Large intestine (tissue), 3 donors: ENCODE results near the gene KLHL29. TPM values are rescaled to one million over a fixed set of nuclear protein-coding genes. Genes with fewer than 3 reads are reported as not detected.

Experiments used
- DNase-seq, 2 donors: peaks; one replicate each; pipeline versions ENCODE4 v3.0.0 to v3.0.0-alpha.2; 2013
- H3K27ac ChIP-seq: one replicate; pipeline ENCODE4 v1.5.1; 2013; ENCODE audit warnings: low read length
- H3K27me3 ChIP-seq: 2 replicates; pipeline ENCODE4 v1.6.1; 2013; ENCODE audit warnings: low read length; ENCODE audit not compliant: control insufficient read depth, insufficient read depth
- H3K36me3 ChIP-seq: 2 replicates; pipeline ENCODE4 v1.6.1; 2013; ENCODE audit warnings: low read length; ENCODE audit not compliant: control insufficient read depth, insufficient read depth
- H3K4me1 ChIP-seq: one replicate; pipeline ENCODE4 v1.6.1; 2013; ENCODE audit warnings: low read length; ENCODE audit not compliant: control insufficient read depth, insufficient read depth
- H3K4me3 ChIP-seq: one replicate; pipeline ENCODE4 v1.5.1; 2013; ENCODE audit warnings: low read length
- H3K9me3 ChIP-seq: one replicate; pipeline ENCODE4 v1.6.1; 2013; ENCODE audit warnings: mild to moderate bottlenecking, low read depth, low read length, moderate library complexity; ENCODE audit not compliant: control insufficient read depth
- WGBS: methylation state at CpG from one replicate; pipeline ENCODE4 v1.1.5; 2013; ENCODE audit warnings: low lambda C conversion rate; ENCODE audit not compliant: insufficient coverage; 5-methylcytosine and 5-hydroxymethylcytosine counted together
- polyA plus RNA-seq: library from polyadenylated mRNA; unstranded; fragments of 120-200 nt; gene quantifications from one replicate; pipeline ENCODE4 v1.2.1, GENCODE V29; 2013

The KLHL29 gene
- polyA plus RNA-seq, 1 donor, result 5.9 TPM

GRCh38 chr2:23633966-23634365 lies 249.0 kb downstream of the KLHL29 start:
- WGBS, result no CpG with 5 or more reads among the region's 8 CpGs
- no peaks in the 10 kb centered on the region for H3K36me3 ChIP-seq

GRCh38 chr2:23635442-23636340 lies 250.7 kb downstream of the KLHL29 start:
- Histone ChIP-seq H3K4me1 (no peaks in the 10 kb centered on the region), H3K27ac (no peak overlapping the region), H3K9me3 (no peaks in the 10 kb centered on the region), H3K36me3 (no peaks in the 10 kb centered on the region), H3K27me3 (no peaks in the 10 kb centered on the region), H3K4me3 (no peak overlapping the region)
- DNase-seq, result no peak
- WGBS, result no CpG with 5 or more reads among the region's 23 CpGs

More at GRCh38 chr2:23633966-23634365, 249.0 kb downstream of the KLHL29 start:
- Histone ChIP-seq H3K27ac (no peak overlapping the region), H3K9me3 (no peaks in the 10 kb centered on the region), H3K4me3 (no peak overlapping the region), H3K4me1 (no peaks in the 10 kb centered on the region), H3K27me3 (no peaks in the 10 kb centered on the region)
- DNase-seq, result no peak

- no peaks in the 10 kb centered on the region for H3K27me3 ChIP-seq
- DNase-seq, result no peak
Observed at GRCh38 chr2:23636426-23636825, 251.4 kb downstream of the KLHL29 start.

GRCh38 chr2:23637011-23637778 lies 252.2 kb downstream of the KLHL29 start:
- Histone ChIP-seq H3K27me3 (no peaks in the 10 kb centered on the region), H3K4me1 (no peaks in the 10 kb centered on the region), H3K4me3 (no peak overlapping the region), H3K27ac (peak overlapping the region; percentile 20), H3K9me3 (no peaks in the 10 kb centered on the region), H3K36me3 (no peaks in the 10 kb centered on the region)
- no CpG with 5 or more reads among the region's 14 CpGs for WGBS
- peak in 1 of 2 donors; percentile 34 for DNase-seq

More at GRCh38 chr2:23636426-23636825, 251.4 kb downstream of the KLHL29 start:
- 83% methylated on average over 1 of the region's 11 CpGs for WGBS
- no peak overlapping the region for H3K4me3 ChIP-seq
- no peaks in the 10 kb centered on the region for H3K36me3 ChIP-seq
- no peak overlapping the region for H3K27ac ChIP-seq
- no peaks in the 10 kb centered on the region for H3K9me3 ChIP-seq
- no peaks in the 10 kb centered on the region for H3K4me1 ChIP-seq

- WGBS, result 100% methylated on average over 1 of the region's 6 CpGs
- no peak overlapping the region for H3K27ac ChIP-seq
Observed at GRCh38 chr2:23639406-23639982, 254.5 kb downstream of the KLHL29 start.

GRCh38 chr2:23640711-23641110 lies 255.7 kb downstream of the KLHL29 start:
- Histone ChIP-seq H3K27me3 (no peaks in the 10 kb centered on the region), H3K9me3 (peaks cover 8% of the 10 kb centered on the region), H3K27ac (no peak overlapping the region), H3K36me3 (peaks cover 4% of the 10 kb centered on the region), H3K4me3 (no peak overlapping the region), H3K4me1 (no peaks in the 10 kb centered on the region)
- no CpG with 5 or more reads among the region's 9 CpGs for WGBS
- no peak for DNase-seq

More at GRCh38 chr2:23639406-23639982, 254.5 kb downstream of the KLHL29 start:
- peaks cover 8% of the 10 kb centered on the region for H3K9me3 ChIP-seq
- peaks cover 4% of the 10 kb centered on the region for H3K36me3 ChIP-seq
- H3K4me1 ChIP-seq, result no peaks in the 10 kb centered on the region
- no peaks in the 10 kb centered on the region for H3K27me3 ChIP-seq
- no peak overlapping the region for H3K4me3 ChIP-seq
- DNase-seq, result no peak

GRCh38 chr2:23642516-23642915 lies 257.5 kb downstream of the KLHL29 start:
- no peak for DNase-seq
- H3K9me3 ChIP-seq, result peaks cover 8% of the 10 kb centered on the region
- peaks cover 4% of the 10 kb centered on the region for H3K36me3 ChIP-seq
- H3K27me3 ChIP-seq, result no peaks in the 10 kb centered on the region
- no peak overlapping the region for H3K27ac ChIP-seq
- H3K4me1 ChIP-seq, result no peaks in the 10 kb centered on the region
- WGBS, result no CpG with 5 or more reads among the region's 24 CpGs
- H3K4me3 ChIP-seq, result no peak overlapping the region

- H3K36me3 ChIP-seq, result peaks cover 4% of the 10 kb centered on the region
- WGBS, result no CpG with 5 or more reads among the region's 10 CpGs
- DNase-seq, result no peak
- H3K4me1 ChIP-seq, result no peaks in the 10 kb centered on the region
- peaks cover 8% of the 10 kb centered on the region for H3K9me3 ChIP-seq
- no peak overlapping the region for H3K4me3 ChIP-seq
- H3K27ac ChIP-seq, result no peak overlapping the region
- H3K27me3 ChIP-seq, result no peaks in the 10 kb centered on the region
Observed at GRCh38 chr2:23645230-23645808, 260.3 kb downstream of the KLHL29 start.

GRCh38 chr2:23647563-23647962 lies 262.6 kb downstream of the KLHL29 start:
- Histone ChIP-seq H3K27ac (no peak overlapping the region), H3K9me3 (peaks cover 5% of the 10 kb centered on the region), H3K4me3 (no peak overlapping the region), H3K27me3 (no peaks in the 10 kb centered on the region), H3K4me1 (no peaks in the 10 kb centered on the region), H3K36me3 (peaks cover 4% of the 10 kb centered on the region)
- no peak for DNase-seq
- WGBS, result no CpG with 5 or more reads among the region's 13 CpGs

GRCh38 chr2:23649303-23649702 lies 264.3 kb downstream of the KLHL29 start:
- H3K4me3 ChIP-seq, result no peak overlapping the region
- no CpG with 5 or more reads among the region's 10 CpGs for WGBS
- H3K4me1 ChIP-seq, result no peaks in the 10 kb centered on the region
- H3K36me3 ChIP-seq, result no peaks in the 10 kb centered on the region
- no peak for DNase-seq
- H3K27me3 ChIP-seq, result no peaks in the 10 kb centered on the region
- H3K27ac ChIP-seq, result no peak overlapping the region
- no peaks in the 10 kb centered on the region for H3K9me3 ChIP-seq
